Caki2 (cell line): ENCODE results near the gene PTPRN2. TPM values are rescaled to one million over a fixed set of nuclear protein-coding genes. Genes with fewer than 3 reads are reported as not detected.

ENCODE experiments used
- DNase-seq: peaks from one replicate; pipeline ENCODE4 v3.0.0-alpha.2; 2015; ENCODE audit warnings: low read depth
- in situ Hi-C: cut with HindIII; loops from 2 replicates; pipeline ENCODE4 v1.10.0; 2016; ENCODE audit warnings: low sequenced_read_pairs, low pct_unique_long_range_greater_than_20kb, mixed read lengths
- total RNA-seq: library from RNA; depleted of rRNA; stranded (reverse); fragments of >200 nt; shearing (Covaris generic); gene quantifications from 2 replicates; pipeline ENCODE4 v1.2.3, GENCODE V29; 2014; ENCODE audit warnings: low replicate concordance

The PTPRN2 gene
- total RNA-seq, 1 experiment from 2014 or later: 0.88 TPM

- in situ Hi-C loops: no loop called here
- DNase-seq: no peak
Measured at GRCh38 chr7:158016180-158017097, 571.2 kb downstream of the PTPRN2 start.

- in situ Hi-C loops: no loop called here
- no peak for DNase-seq
Measured at GRCh38 chr7:158015403-158016179, 572.0 kb downstream of the PTPRN2 start.

- DNase-seq: no peak
- in situ Hi-C loops: no loop called here
Measured at GRCh38 chr7:158014976-158015375, 572.6 kb downstream of the PTPRN2 start.

GRCh38 chr7:158013085-158013668, 574.4 kb downstream of the PTPRN2 start:
- in situ Hi-C loops: no loop called here
- no peak for DNase-seq

- in situ Hi-C loops: no loop called here
Measured at GRCh38 chr7:158011941-158012340, 575.7 kb downstream of the PTPRN2 start.

GRCh38 chr7:158010961-158011693, 576.5 kb downstream of the PTPRN2 start:
- DNase-seq: no peak
- in situ Hi-C loops: no loop called here

More at GRCh38 chr7:158011941-158012340, 575.7 kb downstream of the PTPRN2 start:
- no peak for DNase-seq

- in situ Hi-C loops: no loop called here
- no peak for DNase-seq
Measured at GRCh38 chr7:158009886-158010285, 577.7 kb downstream of the PTPRN2 start.

GRCh38 chr7:158008267-158008666, 579.4 kb downstream of the PTPRN2 start:
- in situ Hi-C loops: no loop called here
- DNase-seq: no peak

- DNase-seq: no peak
- in situ Hi-C loops: no loop called here
Measured at GRCh38 chr7:158007697-158008257, 579.8 kb downstream of the PTPRN2 start.

- no peak for DNase-seq
- in situ Hi-C loops: no loop called here
Measured at GRCh38 chr7:158006841-158007696, 580.6 kb downstream of the PTPRN2 start.

- in situ Hi-C loops: no loop called here
- no peak for DNase-seq
Measured at GRCh38 chr7:158005531-158005930, 582.1 kb downstream of the PTPRN2 start.

- in situ Hi-C loops: no loop called here
- no peak for DNase-seq
Measured at GRCh38 chr7:158004123-158004490, 583.5 kb downstream of the PTPRN2 start.

GRCh38 chr7:158003441-158004122, 584.0 kb downstream of the PTPRN2 start:
- no peak for DNase-seq
- in situ Hi-C loops: no loop called here

GRCh38 chr7:158002486-158003080, 585.0 kb downstream of the PTPRN2 start:
- in situ Hi-C loops: no loop called here
- DNase-seq: no peak

- in situ Hi-C loops: no loop called here
Measured at GRCh38 chr7:158001621-158002320, 585.9 kb downstream of the PTPRN2 start.

GRCh38 chr7:158001003-158001402, 586.6 kb downstream of the PTPRN2 start:
- in situ Hi-C loops: no loop called here
- no peak for DNase-seq

More at GRCh38 chr7:158001621-158002320, 585.9 kb downstream of the PTPRN2 start:
- no peak for DNase-seq
